Spleen (tissue), 7 donors: ENCODE results near the gene TBX5.

Experiments
- POLR2A ChIP-seq, 3 donors: fragments of 450-650 bp; IDR thresholded peaks; one replicate each; pipeline ENCODE4 v1.5.1; 2017; ENCODE audit warnings: antibody characterized with exemption in 3 of 3, mild to moderate bottlenecking in 1 of 3
- POLR2AphosphoS5 ChIP-seq, 3 donors: sonication (generic); formaldehyde crosslinking; IDR thresholded peaks; one replicate each; pipeline ENCODE4 v1.5.1; 2017; ENCODE audit warnings: antibody characterized with exemption in 3 of 3
- TF ChIP-seq, protein P1 (sequence below), 11 experiments: fragments of 200-600 bp in 7 of 11; fragments of 450-650 bp in 4 of 11; sonication (generic) in 4 of 11; IDR thresholded peaks in 8 of 11; conservative IDR thresholded peaks in 3 of 11; 1 replicate in 7 of 11; 2 replicates in 4 of 11; pipeline versions ENCODE4 v1.4.0 to v1.8.0; 2016 to 2021; ENCODE audit warnings: antibody characterized with exemption in 11 of 11, inconsistent platforms in 4 of 11, mild to moderate bottlenecking in 1 of 11
- donor health status: DM: no; HTN: no; CAD: no; lungs with moderate emphysema.
- donor health status: DM: no; HTN: no; CAD: no.
- donor health status: DM: no; HTN: no; CAD: no.

DNA sequence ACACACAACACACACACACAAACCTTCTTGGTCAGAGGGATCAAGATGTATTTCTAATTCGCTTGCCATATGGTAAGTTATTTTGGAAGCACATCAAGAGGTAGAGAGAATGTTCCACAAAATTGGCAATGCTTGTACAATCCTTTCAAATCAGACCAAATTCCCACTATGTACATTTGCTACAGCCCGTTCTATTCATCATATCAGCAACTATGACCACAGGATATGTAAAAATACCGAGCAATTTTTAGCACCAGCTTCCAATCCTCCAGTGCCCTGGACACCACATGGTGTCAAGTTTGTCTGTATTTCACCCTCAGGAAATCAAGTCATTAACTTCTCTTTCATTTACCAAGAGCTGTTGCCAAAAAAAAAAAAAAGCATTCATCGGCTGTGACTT lies 21.2 kb downstream of the TBX5 start:
- no peak for TF ChIP-seq POLR2AphosphoS5 (IDR thresholded peaks at IDR 0.05)
- no peak for TF ChIP-seq POLR2A (IDR thresholded peaks at IDR 0.05)
- TF ChIP-seq, protein P1, sequence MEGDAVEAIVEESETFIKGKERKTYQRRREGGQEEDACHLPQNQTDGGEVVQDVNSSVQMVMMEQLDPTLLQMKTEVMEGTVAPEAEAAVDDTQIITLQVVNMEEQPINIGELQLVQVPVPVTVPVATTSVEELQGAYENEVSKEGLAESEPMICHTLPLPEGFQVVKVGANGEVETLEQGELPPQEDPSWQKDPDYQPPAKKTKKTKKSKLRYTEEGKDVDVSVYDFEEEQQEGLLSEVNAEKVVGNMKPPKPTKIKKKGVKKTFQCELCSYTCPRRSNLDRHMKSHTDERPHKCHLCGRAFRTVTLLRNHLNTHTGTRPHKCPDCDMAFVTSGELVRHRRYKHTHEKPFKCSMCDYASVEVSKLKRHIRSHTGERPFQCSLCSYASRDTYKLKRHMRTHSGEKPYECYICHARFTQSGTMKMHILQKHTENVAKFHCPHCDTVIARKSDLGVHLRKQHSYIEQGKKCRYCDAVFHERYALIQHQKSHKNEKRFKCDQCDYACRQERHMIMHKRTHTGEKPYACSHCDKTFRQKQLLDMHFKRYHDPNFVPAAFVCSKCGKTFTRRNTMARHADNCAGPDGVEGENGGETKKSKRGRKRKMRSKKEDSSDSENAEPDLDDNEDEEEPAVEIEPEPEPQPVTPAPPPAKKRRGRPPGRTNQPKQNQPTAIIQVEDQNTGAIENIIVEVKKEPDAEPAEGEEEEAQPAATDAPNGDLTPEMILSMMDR (IDR thresholded peaks at IDR 0.05 in 8 of 11, conservative IDR thresholded peaks at IDR 0.05 in 3 of 11), result no peak
